Measurements from ENCODE around the gene CHCHD5. TPM values are rescaled to one million over a fixed set of nuclear protein-coding genes. Genes with fewer than 3 reads are reported as not detected.

The CHCHD5 gene
- total RNA-seq, 1 experiment from 2014 or later = 18.0 TPM

- CTCF ChIA-PET = interaction anchor here (0.6 to 2.3 kb wide), 7 partner anchors 24 to 341 kb away, joined by 3 to 21 read pairs (median 4); partner anchors contain the start of gene SLC20A1
- TF ChIP-seq CTCF (IDR thresholded peaks at IDR 0.05; ENCODE audit: unreplicated experiment) = no peak
- Mint-ChIP-seq H3K4me3 (ENCODE audit: low read depth, unreplicated experiment) (no peak overlapping the region), H3K27ac (ENCODE audit: unreplicated experiment) (no peak overlapping the region), H3K4me1 (ENCODE audit: low read depth, unreplicated experiment) (peaks cover 20% of the 10 kb centered on the region), H3K36me3 (ENCODE audit: insufficient read depth, unreplicated experiment) (peaks cover 5% of the 10 kb centered on the region), H3K9me3 (ENCODE audit: low read depth, unreplicated experiment) (no peaks in the 10 kb centered on the region), H3K27me3 (ENCODE audit: unreplicated experiment) (no peaks in the 10 kb centered on the region)
- DNase-seq = no peak
- intact Hi-C loops (cut with micrococcal nuclease; ENCODE audit: unreplicated experiment) = loop anchor here (1.0 to 5.0 kb wide), 2 partner anchors 126 to 357 kb away; no protein-coding TSS in a partner anchor
- no TSS peak for BruUV-seq (replicated peaks)
Observed at GRCh38 chr2:112600634-112601033, 16.2 kb downstream of the CHCHD5 start.

- TF ChIP-seq CTCF (IDR thresholded peaks at IDR 0.05; ENCODE audit: unreplicated experiment) = no peak
- Mint-ChIP-seq H3K27ac (ENCODE audit: unreplicated experiment) (no peak overlapping the region), H3K9me3 (ENCODE audit: low read depth, unreplicated experiment) (no peaks in the 10 kb centered on the region), H3K27me3 (ENCODE audit: unreplicated experiment) (no peaks in the 10 kb centered on the region), H3K36me3 (ENCODE audit: insufficient read depth, unreplicated experiment) (peaks cover 5% of the 10 kb centered on the region), H3K4me1 (ENCODE audit: low read depth, unreplicated experiment) (peaks cover 27% of the 10 kb centered on the region), H3K4me3 (ENCODE audit: low read depth, unreplicated experiment) (no peak overlapping the region)
- no TSS peak for BruUV-seq (replicated peaks)
- DNase-seq = no peak
- intact Hi-C loops (cut with micrococcal nuclease; ENCODE audit: unreplicated experiment) = loop anchor here (5.0 kb wide), 1 partner anchor 356 kb away; no protein-coding TSS in a partner anchor
- CTCF ChIA-PET = interaction anchor here (2.3 kb wide), 1 partner anchor 124 kb away, joined by 21 read pairs; no protein-coding TSS in a partner anchor
Observed at GRCh38 chr2:112601754-112602153, 17.3 kb downstream of the CHCHD5 start.

GRCh38 chr2:112602917-112603316 is 18.5 kb downstream of the CHCHD5 start:
- DNase-seq = no peak
- CTCF ChIA-PET = interaction anchor here (1.0 kb wide), 1 partner anchor 23 kb away, joined by 3 read pairs; no protein-coding TSS in a partner anchor
- Mint-ChIP-seq H3K27ac (ENCODE audit: unreplicated experiment) (no peak overlapping the region), H3K27me3 (ENCODE audit: unreplicated experiment) (no peaks in the 10 kb centered on the region), H3K36me3 (ENCODE audit: insufficient read depth, unreplicated experiment) (peaks cover 5% of the 10 kb centered on the region), H3K4me1 (ENCODE audit: low read depth, unreplicated experiment) (peaks cover 28% of the 10 kb centered on the region), H3K4me3 (ENCODE audit: low read depth, unreplicated experiment) (no peak overlapping the region), H3K9me3 (ENCODE audit: low read depth, unreplicated experiment) (no peaks in the 10 kb centered on the region)
- intact Hi-C loops (cut with micrococcal nuclease; ENCODE audit: unreplicated experiment) = loop anchor here (5.0 kb wide), 1 partner anchor 354 kb away; no protein-coding TSS in a partner anchor
- no peak for TF ChIP-seq CTCF (IDR thresholded peaks at IDR 0.05; ENCODE audit: unreplicated experiment)
- no TSS peak for BruUV-seq (replicated peaks)

- CTCF ChIA-PET = interaction anchor here (1.0 kb wide), 1 partner anchor 22 kb away, joined by 3 read pairs; no protein-coding TSS in a partner anchor
- H3K4me1 Mint-ChIP-seq (ENCODE audit: low read depth, unreplicated experiment) = peaks cover 28% of the 10 kb centered on the region
- H3K9me3 Mint-ChIP-seq (ENCODE audit: low read depth, unreplicated experiment) = no peaks in the 10 kb centered on the region
- peaks cover 5% of the 10 kb centered on the region for H3K36me3 Mint-ChIP-seq (ENCODE audit: insufficient read depth, unreplicated experiment)
- no peak overlapping the region for H3K27ac Mint-ChIP-seq (ENCODE audit: unreplicated experiment)
- H3K27me3 Mint-ChIP-seq (ENCODE audit: unreplicated experiment) = no peaks in the 10 kb centered on the region
- BruUV-seq (replicated peaks) = no TSS peak
- intact Hi-C loops (cut with micrococcal nuclease; ENCODE audit: unreplicated experiment) = loop anchor here (5.0 kb wide), 1 partner anchor 354 kb away; no protein-coding TSS in a partner anchor
- no peak overlapping the region for H3K4me3 Mint-ChIP-seq (ENCODE audit: low read depth, unreplicated experiment)
- DNase-seq = no peak
- TF ChIP-seq CTCF (IDR thresholded peaks at IDR 0.05; ENCODE audit: unreplicated experiment) = no peak
Observed at GRCh38 chr2:112603731-112604130, 19.3 kb downstream of the CHCHD5 start.

All from Calu3 (cell line).